Cortex of kidney (tissue), 1 donor: ENCODE data around the gene SLIT1.
"Not testable (repeated sequence)": the region's sequence is repeated elsewhere in the genome, so short reads cannot be mapped to it uniquely, and the experiment has no call there.

Experiments used
- DNase-seq: peaks from one replicate; lab custom pipeline; 2025; lab: John Stamatoyannopoulos, UW

SLIT1 gene

GRCh38 chr10:97107551-97107950 lies 78.2 kb downstream of the SLIT1 start:
- no peak for DNase-seq

DNA sequence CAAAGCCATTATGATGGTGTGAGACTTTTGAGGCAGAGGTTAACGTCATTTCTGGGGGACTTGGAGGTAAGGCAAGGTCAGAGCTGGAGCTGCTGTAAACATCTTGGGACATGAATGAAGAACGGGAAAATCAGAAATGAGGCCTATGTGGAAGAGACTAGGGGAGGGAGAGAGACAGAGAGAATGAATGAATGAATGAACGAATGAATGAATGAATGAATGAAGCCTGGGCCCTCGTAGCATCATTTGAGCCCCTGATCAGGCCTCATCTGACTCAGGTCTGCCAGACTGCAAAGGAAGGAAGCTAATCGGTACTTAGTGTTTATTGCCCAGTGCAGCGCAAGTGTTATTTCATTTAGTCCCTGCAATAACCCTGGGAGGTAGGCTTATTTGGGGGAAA lies 79.6 kb downstream of the SLIT1 start:
- no peak for DNase-seq

GRCh38 chr10:97105303-97105702 lies 80.5 kb downstream of the SLIT1 start:
- DNase-seq, result no peak

GRCh38 chr10:97103316-97104080 lies 82.3 kb downstream of the SLIT1 start:
- no peak for DNase-seq

GRCh38 chr10:97102441-97102840 lies 83.3 kb downstream of the SLIT1 start:
- DNase-seq, result no peak

- DNase-seq, result no peak
Measured at GRCh38 chr10:97101166-97101940, 84.4 kb downstream of the SLIT1 start.

- no peak for DNase-seq
Measured at GRCh38 chr10:97100657-97101056, 85.1 kb downstream of the SLIT1 start.

GRCh38 chr10:97099868-97100267 lies 85.9 kb downstream of the SLIT1 start:
- no peak for DNase-seq

DNA sequence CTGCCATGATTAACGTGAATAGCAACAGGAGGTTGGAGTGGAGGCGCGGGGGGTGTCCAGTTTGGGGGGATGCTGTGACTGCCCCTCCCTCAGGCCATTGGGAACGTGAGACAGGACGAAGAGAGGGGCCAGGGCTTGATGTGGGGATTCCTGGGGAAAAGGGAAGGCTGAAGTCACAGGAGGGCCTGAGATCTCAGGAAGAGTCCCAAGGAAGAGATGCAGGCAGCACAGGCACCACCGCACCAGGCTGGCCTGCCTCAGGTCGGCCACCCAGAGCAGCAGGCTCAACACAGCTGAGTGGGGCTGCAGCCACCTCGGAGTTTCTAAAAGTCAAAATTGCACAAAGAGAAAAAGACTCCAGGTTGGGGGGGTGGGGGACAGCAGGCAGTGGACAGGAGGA lies 86.7 kb downstream of the SLIT1 start:
- no peak for DNase-seq

GRCh38 chr10:97097084-97097433 lies 88.7 kb downstream of the SLIT1 start:
- no peak for DNase-seq

- DNase-seq, result no peak
Measured at GRCh38 chr10:97096261-97097083, 89.3 kb downstream of the SLIT1 start.

DNA sequence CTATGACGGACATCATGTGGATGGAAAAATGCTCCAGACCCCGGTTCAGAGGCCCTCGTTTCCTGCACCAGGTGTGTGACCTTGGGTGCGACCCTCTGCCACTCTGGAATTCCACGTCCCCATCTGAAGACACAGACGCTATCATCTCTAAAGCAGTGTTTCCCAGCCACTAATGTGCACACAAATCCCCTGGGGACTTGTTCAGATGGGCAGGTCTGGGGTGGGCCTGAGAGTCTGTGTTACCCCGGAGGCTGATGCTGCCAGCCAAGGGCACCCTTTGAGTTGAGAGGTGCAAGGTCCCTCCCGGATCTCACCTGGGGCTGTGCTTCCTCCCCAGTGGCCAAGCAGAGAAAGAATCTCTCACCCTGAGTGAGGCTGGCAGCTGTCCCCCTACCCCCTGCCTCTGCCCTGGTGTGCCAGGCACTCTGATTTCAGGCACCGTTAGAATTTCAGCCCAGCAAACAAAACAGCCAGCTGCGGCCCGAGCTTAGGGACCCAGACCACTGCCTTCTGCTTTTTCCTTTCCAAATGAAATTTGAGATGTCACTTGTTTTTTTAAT lies 90.0 kb downstream of the SLIT1 start:
- no peak for DNase-seq

- DNase-seq, result no peak
Measured at GRCh38 chr10:97090644-97091043, 95.1 kb downstream of the SLIT1 start.

DNA sequence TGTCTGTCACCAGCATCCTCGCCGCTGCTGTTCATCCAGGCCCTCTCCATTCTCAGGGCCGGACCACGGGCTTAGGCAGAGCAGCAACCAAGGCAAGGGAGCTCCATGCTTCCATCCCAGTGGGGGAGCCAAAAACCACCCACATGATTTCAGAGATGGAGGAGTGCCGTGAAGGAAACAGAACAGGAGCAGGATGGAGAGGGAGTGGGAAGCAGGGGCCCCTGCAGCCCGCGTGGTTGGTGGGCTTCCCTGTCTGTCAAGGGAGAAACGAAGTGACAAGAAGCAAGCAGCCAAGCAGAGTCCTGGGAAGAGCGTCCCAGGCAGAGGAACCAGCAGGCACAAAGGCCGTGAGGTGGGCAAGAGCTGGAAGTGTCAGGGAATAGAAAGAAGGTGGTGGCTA lies 95.7 kb downstream of the SLIT1 start:
- no peak for DNase-seq

GRCh38 chr10:97089209-97089870 lies 96.4 kb downstream of the SLIT1 start:
- DNase-seq, result no peak

DNA sequence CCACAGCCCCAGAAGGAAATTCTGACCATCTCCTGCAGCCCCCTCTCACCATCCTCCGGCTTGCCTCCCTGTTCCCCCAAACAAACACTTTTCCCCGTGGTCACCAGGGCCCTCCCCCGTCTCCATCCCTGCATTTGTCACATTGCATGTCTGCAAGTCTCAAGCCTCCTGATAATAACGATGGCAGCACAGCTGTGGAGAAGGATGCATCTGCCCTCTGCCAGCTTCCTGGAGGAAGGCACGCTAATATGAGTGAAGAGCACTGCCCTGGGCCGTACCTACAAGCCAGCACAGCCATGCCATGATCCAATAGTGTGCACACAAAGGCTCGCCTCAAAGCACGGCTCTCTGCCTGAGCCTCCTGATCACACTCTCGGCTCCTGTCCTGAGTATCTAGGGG lies 98.5 kb downstream of the SLIT1 start:
- no peak for DNase-seq

DNA sequence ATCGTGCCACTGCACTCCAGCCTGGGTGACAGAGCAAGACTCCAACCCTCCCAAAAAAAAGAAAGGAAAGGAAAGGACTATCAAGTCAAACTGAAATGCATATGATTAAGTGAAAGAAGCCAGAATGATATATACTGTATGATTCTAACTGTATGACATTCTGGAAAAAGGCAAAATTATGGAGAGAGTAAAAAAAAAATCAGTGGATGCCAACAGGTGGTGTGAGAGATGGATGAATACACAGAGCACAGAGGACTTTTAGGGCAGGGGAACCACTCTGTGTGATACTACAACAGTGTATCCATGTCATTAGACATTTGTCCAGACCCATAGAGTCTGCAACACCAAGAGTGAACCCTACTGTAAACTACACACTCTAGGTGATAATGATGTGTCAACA lies 99.2 kb downstream of the SLIT1 start:
- DNase-seq, result no peak

GRCh38 chr10:97083228-97083829 lies 102.4 kb downstream of the SLIT1 start:
- no peak for DNase-seq

- DNase-seq, result not testable (repeated sequence)
Measured at GRCh38 chr10:97082575-97082974, 103.2 kb downstream of the SLIT1 start.

- DNase-seq, result no peak
Measured at GRCh38 chr10:97081621-97082235, 104.0 kb downstream of the SLIT1 start.
